Stomach (tissue), 4 donors: ENCODE data around the gene COL1A2.

Source experiments
- CTCF ChIP-seq, 7 experiments: fragments of 450-650 bp in 4 of 7; fragments of 200-600 bp in 3 of 7; sonication (generic) in 3 of 7; IDR thresholded peaks; one replicate each; pipeline ENCODE4 v1.5.1; 2016 to 2019; ENCODE audit warnings: antibody characterized with exemption in 7 of 7, control low read depth in 2 of 7, mild to moderate bottlenecking in 1 of 7
- POLR2A ChIP-seq, 4 donors: fragments of 450-650 bp; IDR thresholded peaks; one replicate each; pipeline ENCODE4 v1.6.1; 2016; ENCODE audit warnings: antibody characterized with exemption in 4 of 4, control low read depth in 2 of 4, mild to moderate bottlenecking in 1 of 4, moderate library complexity in 1 of 4
- POLR2AphosphoS5 ChIP-seq, 3 donors: sonication (generic); formaldehyde crosslinking; IDR thresholded peaks; one replicate each; pipeline ENCODE4 v1.6.1; 2016; ENCODE audit warnings: antibody characterized with exemption in 3 of 3

- no peak for TF ChIP-seq CTCF (IDR thresholded peaks at IDR 0.05)
- no peak for TF ChIP-seq POLR2AphosphoS5 (IDR thresholded peaks at IDR 0.05)
- TF ChIP-seq POLR2A (IDR thresholded peaks at IDR 0.05), result no peak
Measured at GRCh38 chr7:94386416-94386815, 8.3 kb upstream of the COL1A2 start.
